ENCODE data around the gene COG5.
"Not testable (repeated sequence)": the region's sequence is repeated elsewhere in the genome, so short reads cannot be mapped to it uniquely, and the experiment has no call there.

The COG5 gene

DNA sequence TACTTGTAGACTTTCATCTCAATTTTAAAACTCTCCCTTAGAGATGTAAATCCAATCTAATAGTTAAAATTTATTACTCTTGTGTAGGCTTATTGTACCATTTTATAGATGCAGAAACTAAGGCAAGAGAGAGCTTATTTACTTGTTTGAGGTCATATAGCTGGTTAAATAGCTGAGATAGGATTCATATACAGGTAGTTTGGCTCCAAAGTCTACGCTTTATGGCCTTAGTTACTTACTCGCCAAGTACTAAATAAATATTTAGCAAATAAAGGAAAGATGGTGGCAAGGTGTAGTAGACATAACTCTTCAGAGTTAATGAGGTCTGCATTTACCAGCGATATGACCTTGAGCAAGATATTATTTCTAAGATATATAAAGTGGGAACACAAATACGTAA is 308.1 kb downstream of the COG5 start:
- no peak for DNase-seq

- DNase-seq: no peak
These were observed 309.2 kb downstream of the COG5 start for GRCh38 chr7:107254398-107254985.

GRCh38 chr7:107253599-107253998 is 310.1 kb downstream of the COG5 start:
- DNase-seq: no peak

- no peak for DNase-seq
These were observed 311.8 kb downstream of the COG5 start for GRCh38 chr7:107251963-107252362.

DNA sequence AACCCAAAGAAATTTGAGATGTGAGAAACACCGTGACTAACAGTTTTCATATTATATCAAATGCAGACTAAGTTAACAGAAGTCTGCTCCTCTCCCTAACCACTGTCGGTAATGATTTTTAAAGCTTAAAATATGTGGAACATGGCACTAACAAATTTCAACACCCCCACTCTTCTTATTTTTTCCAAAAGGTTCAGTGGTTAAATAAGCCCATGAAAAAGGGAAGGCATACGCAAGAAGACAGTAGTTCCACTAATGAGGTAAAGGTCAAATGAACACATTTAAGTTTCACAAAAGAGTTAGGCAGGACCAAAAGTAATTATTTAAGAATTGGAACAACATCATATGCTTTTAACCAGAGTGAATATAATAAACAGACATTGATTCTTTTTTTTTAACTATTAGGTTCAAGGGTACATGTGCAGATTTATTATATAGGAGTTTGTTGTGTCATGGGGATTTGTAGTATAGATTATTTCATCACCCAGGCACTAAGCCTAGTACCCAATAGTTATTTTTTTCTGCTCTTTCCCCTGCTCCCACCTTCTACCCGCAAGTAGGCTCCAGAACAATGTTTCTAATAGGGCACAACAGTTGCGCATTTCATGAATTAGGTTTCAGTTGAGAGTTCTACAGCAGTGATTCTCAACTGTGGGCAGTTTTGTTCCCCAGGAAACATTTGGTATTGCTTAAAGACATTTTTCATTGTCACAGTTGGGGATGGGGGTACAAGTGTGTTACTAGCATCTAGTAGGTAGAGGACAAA is 315.0 kb downstream of the COG5 start:
- no peak for DNase-seq

- not testable (repeated sequence) for DNase-seq
These were observed 316.9 kb downstream of the COG5 start for GRCh38 chr7:107246836-107247235.

DNA sequence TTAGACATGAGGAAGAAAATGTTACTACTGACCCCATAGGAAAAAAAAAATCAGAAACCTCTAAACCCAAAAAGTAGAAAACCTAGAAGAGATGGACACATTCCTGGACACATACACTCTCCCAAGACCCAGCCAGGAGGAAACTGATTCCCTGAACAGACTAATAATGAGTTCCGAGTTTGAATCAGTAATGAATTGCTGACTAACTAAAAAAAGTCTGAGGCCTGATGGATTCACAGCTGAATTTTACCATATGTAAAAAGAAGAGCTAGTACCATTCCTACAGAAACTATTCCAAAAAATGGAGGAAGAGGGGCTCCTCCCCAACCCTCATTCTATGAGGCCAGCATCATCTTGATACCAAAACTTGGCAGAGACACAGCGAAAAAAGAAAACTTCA is 319.1 kb downstream of the COG5 start:
- no peak for DNase-seq

DNA sequence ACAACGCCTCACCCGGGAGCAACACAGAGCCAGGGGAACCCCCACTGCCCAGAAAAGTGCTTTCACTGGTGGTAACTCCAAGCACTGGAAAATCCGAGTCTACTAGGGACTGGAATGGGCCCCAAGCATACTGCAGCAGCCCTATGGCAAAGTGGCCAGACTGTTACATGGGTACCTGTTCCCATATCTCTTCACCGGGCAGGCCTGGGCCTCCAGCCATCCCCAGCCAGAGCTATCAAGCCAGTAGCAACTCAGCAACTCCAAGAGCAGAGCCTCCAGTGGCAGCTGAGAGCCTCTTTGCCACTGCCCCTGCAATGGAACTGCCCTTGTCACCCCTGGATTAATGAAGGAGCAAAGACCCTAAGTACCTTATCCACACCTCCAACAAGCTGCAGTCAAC is 321.5 kb downstream of the COG5 start:
- no peak for DNase-seq

DNA sequence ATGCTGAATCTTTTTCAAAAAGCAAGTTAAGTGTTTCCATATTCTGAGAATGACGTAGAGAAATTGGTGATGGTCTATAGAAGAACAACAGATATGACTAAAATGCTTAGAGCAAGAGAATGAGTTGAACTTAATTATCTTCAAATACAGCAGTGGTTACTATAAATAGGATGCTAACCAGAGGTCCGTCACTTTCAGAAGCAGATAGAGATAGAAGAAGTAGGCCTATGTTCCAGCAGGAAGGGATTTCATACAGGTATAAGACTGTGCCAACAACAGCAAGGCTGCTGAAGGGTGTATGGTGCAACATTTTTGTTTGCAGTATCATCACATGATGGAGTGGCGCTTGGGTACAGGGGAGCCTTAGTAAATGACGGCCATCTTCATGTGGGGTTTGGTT is 326.3 kb downstream of the COG5 start:
- DNase-seq: no peak

- no peak for DNase-seq
These were observed 326.9 kb downstream of the COG5 start for GRCh38 chr7:107236862-107237261.

GRCh38 chr7:107234436-107234835 is 329.3 kb downstream of the COG5 start:
- no peak for DNase-seq

GRCh38 chr7:107233981-107234380 is 329.7 kb downstream of the COG5 start:
- DNase-seq: no peak

GRCh38 chr7:107233174-107233573 is 330.5 kb downstream of the COG5 start:
- DNase-seq: no peak

DNA sequence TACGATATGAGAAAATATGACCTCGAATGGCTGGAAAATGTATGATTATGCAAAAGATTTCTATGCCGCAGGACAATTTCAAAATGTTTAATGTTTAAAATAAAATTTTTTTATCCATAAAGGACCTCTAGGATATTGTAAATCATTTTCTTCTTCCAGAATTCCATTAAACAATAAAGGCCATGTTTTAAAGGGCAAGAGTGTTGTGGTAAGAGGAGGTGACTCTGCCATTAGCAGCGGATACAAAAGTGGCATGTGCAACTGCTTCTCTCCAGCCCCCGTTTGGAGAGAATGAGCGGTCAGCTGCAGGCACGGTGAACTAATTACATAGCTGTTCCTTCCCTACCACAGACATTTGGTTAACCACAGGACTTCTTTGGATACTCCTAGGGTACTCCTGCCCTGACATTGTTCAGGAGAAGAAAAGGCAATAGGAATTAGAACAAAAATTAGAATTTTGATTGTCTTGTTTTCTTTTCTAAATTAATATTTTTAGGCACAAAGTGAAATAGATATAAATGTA is 331.1 kb downstream of the COG5 start:
- DNase-seq: no peak

DNA sequence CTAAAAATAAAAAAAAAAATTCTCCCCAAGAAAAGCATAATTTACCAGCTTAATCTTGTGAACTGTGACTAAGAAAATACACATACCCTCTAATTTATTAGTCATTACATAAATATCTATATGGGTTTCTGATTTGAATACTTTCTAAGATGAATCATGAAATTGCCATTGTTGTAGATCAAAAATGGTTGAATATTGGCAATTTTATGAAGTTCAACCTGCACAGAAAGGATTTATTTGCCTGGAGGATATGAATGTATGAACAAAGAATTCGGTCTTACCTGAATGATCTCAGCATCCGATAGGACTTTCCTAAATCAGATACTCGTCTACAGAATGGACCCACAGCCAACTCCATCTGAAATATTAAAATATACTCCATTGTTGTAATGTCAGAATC is 333.4 kb downstream of the COG5 start:
- DNase-seq: no peak

DNA sequence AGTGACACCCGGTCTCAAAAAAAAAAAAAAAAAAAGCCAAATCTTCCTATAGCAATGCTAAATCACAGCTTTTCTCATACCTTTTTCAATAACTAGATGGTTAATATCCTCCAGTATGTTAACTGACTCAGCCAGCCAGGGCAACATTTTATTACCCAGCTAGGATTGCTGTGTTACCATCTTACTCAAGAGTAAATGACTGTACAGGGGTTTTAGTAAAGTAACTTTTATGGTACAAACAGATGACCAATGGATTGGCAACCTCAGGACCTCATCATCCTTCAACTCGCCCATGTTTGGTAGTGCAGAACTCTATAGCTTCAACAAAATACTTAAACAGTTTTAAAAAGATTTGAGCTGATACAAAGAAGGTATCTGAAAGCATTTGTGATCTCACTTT is 335.4 kb downstream of the COG5 start:
- DNase-seq: no peak

- DNase-seq: no peak
These were observed 339.1 kb downstream of the COG5 start for GRCh38 chr7:107224374-107225223.

- not testable (repeated sequence) for DNase-seq
These were observed 342.9 kb downstream of the COG5 start for GRCh38 chr7:107220806-107221205.

DNA sequence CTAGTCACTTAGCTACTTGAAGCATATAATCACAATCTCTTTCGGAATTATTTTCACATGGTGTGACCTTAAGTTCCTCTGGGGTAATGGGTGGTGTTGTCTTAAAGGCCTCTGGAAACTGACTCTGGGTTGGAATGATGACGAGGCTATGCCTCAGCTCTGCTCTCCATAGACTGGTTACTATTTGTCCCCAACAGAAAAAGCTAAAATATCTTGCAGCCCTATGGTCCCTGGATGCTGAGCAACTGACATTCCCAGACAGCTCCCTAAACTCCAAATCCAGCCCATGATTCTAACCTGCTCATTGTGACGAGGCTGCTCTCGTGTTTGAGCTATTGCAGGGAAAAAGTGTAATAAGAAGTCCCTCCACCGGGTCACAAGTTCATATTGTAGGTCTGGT is 343.4 kb downstream of the COG5 start:
- DNase-seq: no peak

DNA sequence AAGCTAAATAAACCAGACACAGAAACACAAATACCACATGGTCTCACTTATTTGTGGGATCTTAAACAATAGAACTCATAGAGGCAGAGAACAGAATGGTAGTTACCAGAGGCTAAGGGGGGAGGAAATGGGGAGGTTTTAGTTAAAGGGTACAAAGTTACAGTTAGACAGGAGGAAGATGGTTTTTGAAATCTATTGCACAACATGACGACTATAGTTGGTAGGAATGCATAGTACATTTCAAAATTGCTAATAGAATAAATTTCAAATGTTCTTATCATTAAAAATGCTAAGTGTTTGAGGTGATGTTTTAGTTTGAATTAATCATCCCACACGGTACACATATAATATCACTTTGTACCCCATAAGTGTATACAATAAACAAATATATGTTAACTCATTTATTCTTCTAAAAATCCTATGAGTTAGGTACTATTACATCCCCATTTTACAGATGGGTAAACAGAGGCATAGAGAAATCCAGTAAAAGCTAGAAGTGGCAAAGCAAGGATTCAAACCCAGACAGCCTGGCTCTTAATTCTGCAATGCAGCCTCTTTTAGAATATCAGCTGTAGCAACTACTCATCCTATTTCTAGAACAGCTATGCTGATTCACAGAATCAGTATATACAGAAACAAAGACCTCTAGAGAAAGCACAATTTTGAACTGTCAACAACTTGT is 344.0 kb downstream of the COG5 start:
- no peak for DNase-seq

DNA sequence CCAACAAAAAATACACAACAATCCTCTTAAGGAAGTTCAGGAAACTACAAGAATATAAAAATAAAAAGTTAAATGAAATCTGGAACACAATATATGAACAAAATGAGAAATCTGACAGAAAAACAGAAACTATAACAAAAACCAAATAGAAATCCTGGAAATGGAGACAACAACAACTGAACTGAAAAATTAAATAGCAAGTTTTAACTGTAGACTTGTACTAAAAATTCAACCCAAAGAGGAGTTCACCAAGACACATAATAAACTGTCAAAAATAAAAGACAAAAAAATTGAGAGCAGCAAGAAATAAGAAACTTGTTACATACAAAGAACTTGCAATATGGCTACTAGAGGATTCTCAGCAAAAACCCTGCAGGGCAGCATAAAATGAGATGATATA is 349.8 kb downstream of the COG5 start:
- DNase-seq: no peak

DNA sequence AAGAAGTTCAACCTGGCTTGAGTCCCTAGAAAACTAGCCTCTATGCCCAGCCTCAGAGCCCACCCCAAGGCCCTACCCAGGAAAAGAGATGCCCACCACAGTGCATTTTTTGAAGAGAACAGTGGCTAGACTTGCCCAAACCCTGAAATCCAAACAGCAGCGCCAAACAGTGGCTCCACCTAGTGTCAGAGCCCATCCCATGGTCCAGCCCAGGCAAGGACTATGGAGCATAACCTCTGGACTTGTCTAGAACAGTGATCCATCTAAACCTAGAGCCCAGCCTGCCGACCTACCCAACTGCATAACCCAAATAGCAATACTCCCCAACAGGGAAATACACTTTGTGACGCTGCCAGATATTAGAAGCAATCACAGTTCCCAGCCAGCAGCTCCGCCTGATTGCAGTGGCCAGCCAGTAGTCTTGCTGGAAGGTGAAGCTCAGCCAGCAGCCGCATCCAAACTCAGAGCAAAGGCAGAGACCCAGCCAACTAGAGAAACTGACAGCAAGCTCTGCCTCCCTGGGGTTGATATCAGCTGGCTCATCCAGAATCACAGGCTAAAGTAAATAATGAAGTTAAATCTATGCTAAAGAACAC is 350.4 kb downstream of the COG5 start:
- no peak for DNase-seq

- DNase-seq: no peak
These were observed 351.0 kb downstream of the COG5 start for GRCh38 chr7:107212725-107213124.

Data from NCI-H2171 (cell line).